Measurements from ENCODE around the gene TPX2.
"Not testable (repeated sequence)": the region's sequence is repeated elsewhere in the genome, so short reads cannot be mapped to it uniquely, and the experiment has no call there.

The TPX2 gene

GRCh38 chr20:31769681-31770080 is 30.6 kb downstream of the TPX2 start:
- DNase-seq = no peak

GRCh38 chr20:31770243-31770642 is 31.2 kb downstream of the TPX2 start:
- no peak for DNase-seq

- no peak for DNase-seq
Measured at GRCh38 chr20:31774408-31774807, 35.3 kb downstream of the TPX2 start.

- DNase-seq = no peak
Measured at GRCh38 chr20:31780839-31781238, 41.7 kb downstream of the TPX2 start.

- DNase-seq = no peak
Measured at GRCh38 chr20:31781945-31782344, 42.9 kb downstream of the TPX2 start.

GRCh38 chr20:31784354-31785044 is 45.4 kb downstream of the TPX2 start:
- DNase-seq = no peak

GRCh38 chr20:31785089-31785488 is 46.0 kb downstream of the TPX2 start:
- no peak for DNase-seq

- DNase-seq = no peak
Measured at GRCh38 chr20:31788578-31788977, 49.5 kb downstream of the TPX2 start.

- no peak for DNase-seq
Measured at GRCh38 chr20:31790401-31790800, 51.3 kb downstream of the TPX2 start.

GRCh38 chr20:31797364-31797763 is 58.3 kb downstream of the TPX2 start:
- no peak for DNase-seq

- DNase-seq = peak; percentile 72
Measured at GRCh38 chr20:31801508-31801907, 62.4 kb downstream of the TPX2 start.

GRCh38 chr20:31803552-31804291 is 64.6 kb downstream of the TPX2 start:
- no peak for DNase-seq

- no peak for DNase-seq
Measured at GRCh38 chr20:31806564-31807355, 67.7 kb downstream of the TPX2 start.

GRCh38 chr20:31808481-31808880 is 69.4 kb downstream of the TPX2 start:
- no peak for DNase-seq

GRCh38 chr20:31809661-31810060 is 70.6 kb downstream of the TPX2 start:
- no peak for DNase-seq

- no peak for DNase-seq
Measured at GRCh38 chr20:31811198-31811597, 72.1 kb downstream of the TPX2 start.

GRCh38 chr20:31811796-31812728 is 73.0 kb downstream of the TPX2 start:
- peak; percentile 45 for DNase-seq

GRCh38 chr20:31813611-31814010 is 74.5 kb downstream of the TPX2 start:
- DNase-seq = no peak

- DNase-seq = not testable (repeated sequence)
Measured at GRCh38 chr20:31814142-31814541, 75.1 kb downstream of the TPX2 start.

- no peak for DNase-seq
Measured at GRCh38 chr20:31815408-31816188, 76.5 kb downstream of the TPX2 start.

- no peak for DNase-seq
Measured at GRCh38 chr20:31816221-31816620, 77.1 kb downstream of the TPX2 start.

GRCh38 chr20:31817461-31817860 is 78.4 kb downstream of the TPX2 start:
- DNase-seq = no peak

All from hematopoietic multipotent progenitor cell treated with erythropoietin and hydrocortisone succinate and interleukin-3 and kit ligand, for 6 days (in vitro differentiated cells).